ENCODE data around the gene HNRNPAB.
A peak's percentile ranks its signal among the peaks of the same experiment; 100 is the strongest.

Gene HNRNPAB

GRCh38 chr5:178204182-178204934, at the start of gene HNRNPAB:
HNRNPAB (plus strand) TSS chr5:178204533; CDS start chr5:178204838, 305 bp downstream.
- peak within 1 kb of the TSS; percentile 83 to 90 for H3K27ac ChIP-seq
- peak in 1 of 2 experiments; percentile 26 for TF ChIP-seq CTCF (IDR thresholded peaks at IDR 0.05)
- H3K9me3 ChIP-seq, result no peaks in the 10 kb centered on the region
- peaks cover 0 to 27% (median 18%) of the 10 kb centered on the region in 4 donors for H3K4me1 ChIP-seq
- peak within 1 kb of the TSS; percentile 83 to 92 for H3K4me3 ChIP-seq
- DNase-seq, result peak; percentile 93 to 97
- intact Hi-C loops (cut with DNase I; ENCODE audit: low total_unique reads), result loop anchor here (2.0 kb wide), 1 partner anchor 50 kb away; no protein-coding TSS in a partner anchor
- H3K36me3 ChIP-seq, result peaks cover 16 to 38% (median 32%) of the 10 kb centered on the region in 3 donors
- no peaks in the 10 kb centered on the region for H3K27me3 ChIP-seq

- Histone ChIP-seq H3K27me3 (no peaks in the 10 kb centered on the region), H3K36me3 (peaks cover 0 to 15% (median 5%) of the 10 kb centered on the region in 3 donors), H3K27ac (no peak overlapping the region), H3K9me3 (no peaks in the 10 kb centered on the region), H3K4me1 (peaks cover 0 to 25% (median 17%) of the 10 kb centered on the region in 4 donors), H3K4me3 (no peak overlapping the region)
- intact Hi-C loops (cut with DNase I; ENCODE audit: low total_unique reads), result loop anchor here (2.0 to 10.0 kb wide), 2 partner anchors 50 to 560 kb away; partner anchors contain the start of genes HNRNPAB and TMED9
- DNase-seq, result no peak
- no peak for TF ChIP-seq CTCF (IDR thresholded peaks at IDR 0.05)
These were observed 49.3 kb upstream of the HNRNPAB start for GRCh38 chr5:178155065-178155464.

GRCh38 chr5:178160176-178160575, 44.2 kb upstream of the HNRNPAB start:
- no peak for TF ChIP-seq CTCF (IDR thresholded peaks at IDR 0.05)
- intact Hi-C loops (cut with DNase I; ENCODE audit: low total_unique reads), result no loop called here

GRCh38 chr5:178162481-178162880, 41.9 kb upstream of the HNRNPAB start:
- H3K27ac ChIP-seq, result no peak overlapping the region
- no peaks in the 10 kb centered on the region for H3K9me3 ChIP-seq
- intact Hi-C loops (cut with DNase I; ENCODE audit: low total_unique reads), result no loop called here
- TF ChIP-seq CTCF (IDR thresholded peaks at IDR 0.05), result no peak
- peaks cover 0 to 46% of the 10 kb centered on the region in 2 donors for H3K27me3 ChIP-seq
- no peaks in the 10 kb centered on the region for H3K36me3 ChIP-seq
- no peak for DNase-seq
- no peak overlapping the region for H3K4me3 ChIP-seq
- peaks cover 0 to 8% (median 6%) of the 10 kb centered on the region in 4 donors for H3K4me1 ChIP-seq

More at GRCh38 chr5:178160176-178160575, 44.2 kb upstream of the HNRNPAB start:
- no peak for DNase-seq
- Histone ChIP-seq H3K4me3 (no peak overlapping the region), H3K4me1 (peaks cover 0 to 8% (median 6%) of the 10 kb centered on the region in 4 donors), H3K36me3 (no peaks in the 10 kb centered on the region), H3K27me3 (peaks cover 0 to 33% of the 10 kb centered on the region in 2 donors), H3K9me3 (no peaks in the 10 kb centered on the region), H3K27ac (no peak overlapping the region)

GRCh38 chr5:178163772-178164735, 40.3 kb upstream of the HNRNPAB start:
- Histone ChIP-seq H3K4me3 (peak overlapping the region in 1 of 2 donors; percentile 31), H3K9me3 (no peaks in the 10 kb centered on the region), H3K4me1 (peaks cover 0 to 8% (median 6%) of the 10 kb centered on the region in 4 donors), H3K36me3 (no peaks in the 10 kb centered on the region), H3K27me3 (peaks cover 0 to 46% of the 10 kb centered on the region in 2 donors), H3K27ac (no peak overlapping the region)
- peak; percentile 81 to 90 for DNase-seq
- TF ChIP-seq CTCF (IDR thresholded peaks at IDR 0.05), result peak; percentile 97 to 98
- intact Hi-C loops (cut with DNase I; ENCODE audit: low total_unique reads), result loop anchor here (2.0 kb wide), 1 partner anchor 87 kb away; no protein-coding TSS in a partner anchor
